ENCODE data around the gene ANO2. TPM values are rescaled to one million over a fixed set of nuclear protein-coding genes. Genes with fewer than 3 reads are reported as not detected.

ANO2 gene
- total RNA-seq, 4 donors from 2014 or later = 1.4 to 3.3 (median 2.7) TPM; not detected in 1

GRCh38 chr12:5865397-5865796 is 79.7 kb downstream of the ANO2 start:
- H3K4me1 ChIP-seq = no peaks in the 10 kb centered on the region
- no peaks in the 10 kb centered on the region for H3K27me3 ChIP-seq
- WGBS, 2 donors (ENCODE audit: low coverage in 1 of 2) = 86 to 100% methylated on average over 2 of the region's 2 CpGs
- H3K9me3 ChIP-seq = no peaks in the 10 kb centered on the region
- H3K36me3 ChIP-seq = no peaks in the 10 kb centered on the region
- intact Hi-C loops (cut with DNase I; ENCODE audit: low total_unique reads) = no loop called here
- H3K4me3 ChIP-seq = no peak overlapping the region
- no peak for TF ChIP-seq EP300 (IDR thresholded peaks at IDR 0.05; ENCODE audit: low read depth)
- no peak for TF ChIP-seq POLR2A (IDR thresholded peaks at IDR 0.05)
- no peak for TF ChIP-seq POLR2AphosphoS5 (IDR thresholded peaks at IDR 0.05)
- no peak for TF ChIP-seq CTCF (IDR thresholded peaks at IDR 0.05)
- no peak overlapping the region for H3K27ac ChIP-seq
- in situ Hi-C loops (cut with MboI; ENCODE audit: low pct_ligation_motif_present in 1 of 4, low pct_unique_long_range_greater_than_20kb in 1 of 4, low sequenced_read_pairs in 3 of 4) = no loop called here
- no peak for DNase-seq

GRCh38 chr12:5864972-5865371 is 80.1 kb downstream of the ANO2 start:
- no peak for TF ChIP-seq CTCF (IDR thresholded peaks at IDR 0.05)
- no peak for TF ChIP-seq POLR2AphosphoS5 (IDR thresholded peaks at IDR 0.05)
- TF ChIP-seq EP300 (IDR thresholded peaks at IDR 0.05; ENCODE audit: low read depth) = no peak
- no peak for TF ChIP-seq POLR2A (IDR thresholded peaks at IDR 0.05)
- WGBS, 2 donors (ENCODE audit: low coverage in 1 of 2) = 25 to 37% methylated on average over 1 of the region's 1 CpG
- DNase-seq = no peak
- intact Hi-C loops (cut with DNase I; ENCODE audit: low total_unique reads) = no loop called here
- no peak overlapping the region for H3K4me3 ChIP-seq
- H3K4me1 ChIP-seq = no peaks in the 10 kb centered on the region
- no peaks in the 10 kb centered on the region for H3K27me3 ChIP-seq
- no peaks in the 10 kb centered on the region for H3K9me3 ChIP-seq
- no peaks in the 10 kb centered on the region for H3K36me3 ChIP-seq
- in situ Hi-C loops (cut with MboI; ENCODE audit: low pct_ligation_motif_present in 1 of 4, low pct_unique_long_range_greater_than_20kb in 1 of 4, low sequenced_read_pairs in 3 of 4) = no loop called here
- no peak overlapping the region for H3K27ac ChIP-seq

GRCh38 chr12:5864301-5864700 is 80.8 kb downstream of the ANO2 start:
- Histone ChIP-seq H3K27ac (no peak overlapping the region), H3K4me1 (no peaks in the 10 kb centered on the region), H3K36me3 (no peaks in the 10 kb centered on the region), H3K4me3 (no peak overlapping the region), H3K27me3 (no peaks in the 10 kb centered on the region), H3K9me3 (no peaks in the 10 kb centered on the region)
- in situ Hi-C loops (cut with MboI; ENCODE audit: low pct_ligation_motif_present in 1 of 4, low pct_unique_long_range_greater_than_20kb in 1 of 4, low sequenced_read_pairs in 3 of 4) (no loop called here), intact Hi-C loops (cut with DNase I; ENCODE audit: low total_unique reads) (no loop called here)
- WGBS, 2 donors (ENCODE audit: low coverage in 1 of 2) = 82% methylated on average over 3 of the region's 3 CpGs; no CpG with 5 or more reads in 1 of the 2 donors
- no peak for TF ChIP-seq EP300 (IDR thresholded peaks at IDR 0.05; ENCODE audit: low read depth)
- TF ChIP-seq POLR2A (IDR thresholded peaks at IDR 0.05) = no peak
- TF ChIP-seq CTCF (IDR thresholded peaks at IDR 0.05) = no peak
- TF ChIP-seq POLR2AphosphoS5 (IDR thresholded peaks at IDR 0.05) = no peak
- no peak for DNase-seq

GRCh38 chr12:5861416-5861815 is 83.6 kb downstream of the ANO2 start:
- TF ChIP-seq POLR2AphosphoS5 (IDR thresholded peaks at IDR 0.05) (no peak), CTCF (IDR thresholded peaks at IDR 0.05) (no peak), POLR2A (IDR thresholded peaks at IDR 0.05) (no peak), EP300 (IDR thresholded peaks at IDR 0.05; ENCODE audit: low read depth) (no peak)
- no peaks in the 10 kb centered on the region for H3K4me1 ChIP-seq
- H3K27me3 ChIP-seq = peaks cover 6% of the 10 kb centered on the region
- H3K4me3 ChIP-seq = no peak overlapping the region
- no peak overlapping the region for H3K27ac ChIP-seq
- in situ Hi-C loops (cut with MboI; ENCODE audit: low pct_ligation_motif_present in 1 of 4, low pct_unique_long_range_greater_than_20kb in 1 of 4, low sequenced_read_pairs in 3 of 4) (no loop called here), intact Hi-C loops (cut with DNase I; ENCODE audit: low total_unique reads) (no loop called here)
- H3K9me3 ChIP-seq = no peaks in the 10 kb centered on the region
- 84% methylated on average over 9 of the region's 10 CpGs; no CpG with 5 or more reads in 1 of the 2 donors for WGBS, 2 donors (ENCODE audit: low coverage in 1 of 2)
- H3K36me3 ChIP-seq = no peaks in the 10 kb centered on the region
- no peak for DNase-seq

All from transverse colon (tissue), 4 donors.